Measurements from ENCODE around the gene RRP7A.
"Not testable (repeated sequence)": the region's sequence is repeated elsewhere in the genome, so short reads cannot be mapped to it uniquely, and the experiment has no call there.

The RRP7A gene

DNA sequence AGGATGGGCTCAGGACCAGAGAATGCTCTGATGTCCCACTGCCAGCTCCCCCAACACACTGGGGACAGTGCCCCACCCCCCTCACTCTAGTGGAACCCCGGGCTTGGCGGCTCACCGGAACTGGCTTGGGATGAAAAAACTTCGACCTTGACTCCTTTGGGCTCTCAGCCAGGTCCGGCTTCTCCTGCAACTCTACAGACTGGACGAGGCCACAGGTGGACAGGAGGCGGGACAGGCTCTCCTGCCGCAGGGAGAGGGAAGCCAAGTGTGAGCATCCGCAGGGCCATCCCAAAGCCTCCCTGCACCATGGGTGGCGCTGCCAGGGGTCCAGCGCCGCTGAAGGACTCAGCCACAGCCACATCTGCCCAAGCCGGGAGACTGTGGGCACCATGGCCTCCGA is 3.7 kb downstream of the RRP7A start:
- Histone ChIP-seq H3K27me3 (ENCODE audit: insufficient read depth, low read length) (no peaks in the 10 kb centered on the region), H3K4me1 (ENCODE audit: control insufficient read depth, insufficient read depth, low read length, unreplicated experiment) (peaks cover 4% of the 10 kb centered on the region), H2AFZ (ENCODE audit: low read length, unreplicated experiment) (no peak overlapping the region), H3K4me3 (ENCODE audit: low read depth, low read length) (no peak overlapping the region), H3K36me3 (ENCODE audit: insufficient read depth, low read length) (no peaks in the 10 kb centered on the region), H3K27ac (ENCODE audit: low read depth, low read length) (no peak overlapping the region), H3K79me2 (ENCODE audit: control insufficient read depth, insufficient read depth, low read length, unreplicated experiment) (peaks cover 9% of the 10 kb centered on the region)

DNA sequence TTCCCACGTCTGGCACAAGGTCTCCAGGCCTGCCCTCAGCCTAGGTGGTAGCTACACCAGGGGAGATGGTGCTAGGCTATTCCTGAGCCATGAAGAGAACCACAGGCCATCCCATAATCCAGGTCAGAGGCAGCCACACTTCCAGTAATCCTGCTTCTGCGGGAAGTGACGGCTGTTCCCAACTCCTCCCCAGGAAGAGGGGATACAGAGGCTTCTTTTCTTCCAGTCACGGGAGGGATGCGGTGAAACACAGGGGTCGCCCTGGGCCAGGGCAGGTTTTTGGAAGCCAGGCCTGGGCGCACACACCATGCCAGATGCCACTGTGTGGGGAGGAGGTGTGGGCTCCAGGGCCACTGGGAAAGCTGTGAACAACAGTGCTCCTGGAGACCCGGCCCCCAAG is 4.3 kb downstream of the RRP7A start:
- H3K36me3 ChIP-seq (ENCODE audit: insufficient read depth, low read length); H3K4me1 ChIP-seq (ENCODE audit: control insufficient read depth, insufficient read depth, low read length, unreplicated experiment): not testable (repeated sequence)

DNA sequence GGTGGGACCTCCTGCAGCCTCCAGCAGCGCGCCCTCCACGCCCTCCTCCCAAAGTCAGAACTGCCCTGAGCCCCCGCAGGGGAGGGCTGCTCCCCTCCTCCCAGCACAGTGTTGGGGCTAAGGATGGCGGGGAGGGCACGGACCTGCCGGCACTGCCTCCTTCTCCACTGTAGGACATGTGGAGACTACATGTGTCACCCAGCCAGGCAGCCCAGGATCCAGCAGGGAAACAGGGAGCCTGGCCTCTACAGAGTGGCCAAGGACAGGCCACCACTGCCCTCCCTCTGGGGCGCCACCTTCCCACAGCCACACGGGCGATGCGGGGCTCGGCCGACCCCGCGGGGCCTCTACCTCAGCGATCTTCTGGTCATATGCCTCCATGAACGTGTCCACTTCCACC is 5.3 kb downstream of the RRP7A start:
- H3K36me3 ChIP-seq (ENCODE audit: insufficient read depth, low read length); H3K4me1 ChIP-seq (ENCODE audit: control insufficient read depth, insufficient read depth, low read length, unreplicated experiment); H3K79me2 ChIP-seq (ENCODE audit: control insufficient read depth, insufficient read depth, low read length, unreplicated experiment); H3K4me3 ChIP-seq (ENCODE audit: low read depth, low read length); H3K27ac ChIP-seq (ENCODE audit: low read depth, low read length); H2AFZ ChIP-seq (ENCODE audit: low read length, unreplicated experiment); H3K27me3 ChIP-seq (ENCODE audit: insufficient read depth, low read length): not testable (repeated sequence)

More for the DNA sequence above, 4.3 kb downstream of the RRP7A start:
- not testable (repeated sequence) for H3K4me3 ChIP-seq (ENCODE audit: low read depth, low read length); H3K79me2 ChIP-seq (ENCODE audit: control insufficient read depth, insufficient read depth, low read length, unreplicated experiment); H2AFZ ChIP-seq (ENCODE audit: low read length, unreplicated experiment); H3K27ac ChIP-seq (ENCODE audit: low read depth, low read length); H3K27me3 ChIP-seq (ENCODE audit: insufficient read depth, low read length)

DNA sequence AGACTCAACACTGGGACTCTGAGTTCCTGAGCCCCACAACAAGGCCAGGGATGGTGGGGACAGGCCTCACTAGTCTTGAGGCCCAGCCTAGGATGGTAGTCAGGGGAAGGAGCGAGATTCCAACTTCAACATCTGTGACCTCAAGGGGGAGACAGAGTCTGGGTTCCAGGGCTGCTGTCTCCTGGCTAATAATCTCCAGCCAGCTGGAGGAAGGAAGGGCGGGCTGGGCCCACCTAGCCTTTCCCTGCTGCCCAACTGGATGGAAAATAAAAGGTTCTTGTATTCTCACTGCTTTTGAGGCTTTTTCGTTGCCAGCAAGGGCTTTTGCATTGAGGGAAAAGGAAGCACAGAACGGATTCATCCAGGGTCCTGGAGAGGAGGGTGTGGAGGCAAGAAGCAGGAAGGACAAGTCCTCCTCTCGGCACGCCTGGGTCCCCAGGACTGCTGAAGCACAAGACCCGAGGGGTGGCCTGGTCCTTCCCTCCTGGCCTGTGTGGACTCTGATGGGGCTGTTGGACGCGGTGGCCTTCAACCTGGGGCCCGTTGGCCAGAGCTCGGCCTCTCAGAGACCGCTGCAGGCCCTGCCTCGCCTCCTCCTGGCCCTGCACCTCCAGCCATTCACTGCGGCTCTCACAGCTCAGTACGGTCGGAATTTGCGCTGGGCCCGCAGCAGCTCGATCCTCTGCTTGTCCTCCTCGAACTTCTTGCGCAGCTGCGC is 7.2 kb downstream of the RRP7A start:
- not testable (repeated sequence) for H2AFZ ChIP-seq (ENCODE audit: low read length, unreplicated experiment); H3K36me3 ChIP-seq (ENCODE audit: insufficient read depth, low read length); H3K4me1 ChIP-seq (ENCODE audit: control insufficient read depth, insufficient read depth, low read length, unreplicated experiment); H3K27ac ChIP-seq (ENCODE audit: low read depth, low read length); H3K4me3 ChIP-seq (ENCODE audit: low read depth, low read length); H3K79me2 ChIP-seq (ENCODE audit: control insufficient read depth, insufficient read depth, low read length, unreplicated experiment); H3K27me3 ChIP-seq (ENCODE audit: insufficient read depth, low read length)

- Histone ChIP-seq H3K4me1 (ENCODE audit: control insufficient read depth, insufficient read depth, low read length, unreplicated experiment) (no peaks in the 10 kb centered on the region), H3K36me3 (ENCODE audit: insufficient read depth, low read length) (no peaks in the 10 kb centered on the region), H3K79me2 (ENCODE audit: control insufficient read depth, insufficient read depth, low read length, unreplicated experiment) (no peaks in the 10 kb centered on the region), H2AFZ (ENCODE audit: low read length, unreplicated experiment) (no peak overlapping the region), H3K4me3 (ENCODE audit: low read depth, low read length) (no peak overlapping the region), H3K27me3 (ENCODE audit: insufficient read depth, low read length) (no peaks in the 10 kb centered on the region), H3K27ac (ENCODE audit: low read depth, low read length) (no peak overlapping the region)
Observed at GRCh38 chr22:42511401-42511891, 8.2 kb downstream of the RRP7A start.

DNA sequence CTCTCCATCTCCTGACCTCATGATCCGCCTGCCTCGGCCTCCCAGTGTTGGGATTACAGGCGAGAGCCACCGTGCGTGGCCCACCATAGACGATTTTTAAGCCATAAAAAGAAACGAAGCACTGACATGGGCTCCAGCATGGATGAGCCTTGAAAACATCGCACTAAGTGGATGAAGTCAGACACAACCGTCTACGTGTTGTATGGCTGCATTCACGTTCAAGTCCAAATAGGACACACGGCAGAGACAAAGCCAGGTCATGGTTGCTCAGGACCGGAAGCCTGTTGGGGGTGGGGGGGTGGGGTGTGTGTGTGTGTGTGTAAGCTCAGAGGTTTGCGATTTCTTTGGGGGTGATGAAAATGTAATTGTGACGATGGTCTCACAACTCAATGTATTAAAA is 10.0 kb downstream of the RRP7A start:
- Histone ChIP-seq H3K79me2 (ENCODE audit: control insufficient read depth, insufficient read depth, low read length, unreplicated experiment) (no peaks in the 10 kb centered on the region), H3K27me3 (ENCODE audit: insufficient read depth, low read length) (no peaks in the 10 kb centered on the region), H2AFZ (ENCODE audit: low read length, unreplicated experiment) (no peak overlapping the region), H3K4me3 (ENCODE audit: low read depth, low read length) (no peak overlapping the region), H3K27ac (ENCODE audit: low read depth, low read length) (no peak overlapping the region), H3K36me3 (ENCODE audit: insufficient read depth, low read length) (no peaks in the 10 kb centered on the region), H3K4me1 (ENCODE audit: control insufficient read depth, insufficient read depth, low read length, unreplicated experiment) (no peaks in the 10 kb centered on the region)

- H3K36me3 ChIP-seq (ENCODE audit: insufficient read depth, low read length); H3K27ac ChIP-seq (ENCODE audit: low read depth, low read length); H3K4me1 ChIP-seq (ENCODE audit: control insufficient read depth, insufficient read depth, low read length, unreplicated experiment); H3K79me2 ChIP-seq (ENCODE audit: control insufficient read depth, insufficient read depth, low read length, unreplicated experiment); H2AFZ ChIP-seq (ENCODE audit: low read length, unreplicated experiment); H3K27me3 ChIP-seq (ENCODE audit: insufficient read depth, low read length); H3K4me3 ChIP-seq (ENCODE audit: low read depth, low read length): not testable (repeated sequence)
Observed at GRCh38 chr22:42508975-42509364, 10.6 kb downstream of the RRP7A start.

DNA sequence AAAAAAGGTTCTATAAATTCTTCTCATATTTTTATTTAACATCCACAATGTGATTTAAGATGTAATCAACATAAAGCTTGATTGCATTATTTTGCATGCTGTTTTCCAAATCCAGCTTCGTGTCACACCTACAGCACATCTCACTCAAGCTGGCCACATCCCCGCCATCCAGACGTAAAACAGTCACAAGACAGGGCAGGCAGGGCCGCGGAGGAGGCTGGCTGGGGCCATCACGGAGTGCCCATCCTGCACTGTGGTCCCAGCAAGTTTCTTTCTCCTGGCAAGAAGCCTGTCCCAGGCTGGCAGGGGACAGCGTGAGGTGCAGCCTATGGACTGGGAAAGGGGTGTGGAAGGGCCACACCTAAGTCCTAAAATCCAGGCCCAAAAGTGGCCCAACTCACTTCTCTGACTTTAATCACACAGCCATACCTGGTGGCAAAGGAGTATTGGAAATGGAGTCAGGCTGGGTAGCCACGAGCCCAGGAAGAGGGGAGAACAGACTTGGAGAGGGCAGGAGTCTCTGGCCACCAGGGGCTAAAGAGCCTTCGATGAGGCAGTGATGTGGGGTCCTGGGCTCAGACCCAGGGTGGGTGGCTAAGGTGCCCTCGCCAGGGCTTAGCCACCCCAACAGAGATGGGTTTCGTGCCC is 11.1 kb downstream of the RRP7A start:
- H3K4me1 ChIP-seq (ENCODE audit: control insufficient read depth, insufficient read depth, low read length, unreplicated experiment); H3K79me2 ChIP-seq (ENCODE audit: control insufficient read depth, insufficient read depth, low read length, unreplicated experiment); H3K27me3 ChIP-seq (ENCODE audit: insufficient read depth, low read length); H3K36me3 ChIP-seq (ENCODE audit: insufficient read depth, low read length); H2AFZ ChIP-seq (ENCODE audit: low read length, unreplicated experiment); H3K27ac ChIP-seq (ENCODE audit: low read depth, low read length); H3K4me3 ChIP-seq (ENCODE audit: low read depth, low read length): not testable (repeated sequence)

DNA sequence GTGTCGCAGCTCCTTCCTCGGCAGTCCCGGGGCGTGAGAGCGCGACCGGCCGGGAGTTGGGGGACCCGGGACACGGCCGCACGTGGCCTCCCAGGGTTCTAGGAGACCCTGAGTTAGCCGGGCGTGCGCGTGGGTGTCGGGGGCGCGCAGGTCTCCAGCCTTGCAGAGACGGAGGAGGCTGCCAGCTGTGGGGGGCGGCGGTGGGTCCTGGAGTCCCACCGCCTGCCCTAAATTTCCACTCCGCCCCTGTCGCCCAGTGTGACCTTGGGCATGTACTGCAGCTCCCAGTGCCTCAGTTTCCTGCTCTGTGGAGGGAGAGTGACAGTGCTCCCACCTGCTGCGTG is 18.8 kb downstream of the RRP7A start:
- H3K36me3 ChIP-seq (ENCODE audit: insufficient read depth, low read length) = no peaks in the 10 kb centered on the region

GRCh38 chr22:42500161-42500835 is 19.3 kb downstream of the RRP7A start:
- Histone ChIP-seq H3K27ac (ENCODE audit: low read depth, low read length) (no peak overlapping the region), H3K4me3 (ENCODE audit: low read depth, low read length) (peak overlapping the region; percentile 56; the same call in 1 of the 2 replicates), H2AFZ (ENCODE audit: low read length, unreplicated experiment) (no peak overlapping the region)

More for the DNA sequence above, 18.8 kb downstream of the RRP7A start:
- H3K27me3 ChIP-seq (ENCODE audit: insufficient read depth, low read length) = no peaks in the 10 kb centered on the region
- peak overlapping the region; percentile 56; the same call in 1 of the 2 replicates for H3K4me3 ChIP-seq (ENCODE audit: low read depth, low read length)
- H3K4me1 ChIP-seq (ENCODE audit: control insufficient read depth, insufficient read depth, low read length, unreplicated experiment) = no peaks in the 10 kb centered on the region
- H2AFZ ChIP-seq (ENCODE audit: low read length, unreplicated experiment) = no peak overlapping the region
- H3K27ac ChIP-seq (ENCODE audit: low read depth, low read length) = no peak overlapping the region
- H3K79me2 ChIP-seq (ENCODE audit: control insufficient read depth, insufficient read depth, low read length, unreplicated experiment) = no peaks in the 10 kb centered on the region

DNA sequence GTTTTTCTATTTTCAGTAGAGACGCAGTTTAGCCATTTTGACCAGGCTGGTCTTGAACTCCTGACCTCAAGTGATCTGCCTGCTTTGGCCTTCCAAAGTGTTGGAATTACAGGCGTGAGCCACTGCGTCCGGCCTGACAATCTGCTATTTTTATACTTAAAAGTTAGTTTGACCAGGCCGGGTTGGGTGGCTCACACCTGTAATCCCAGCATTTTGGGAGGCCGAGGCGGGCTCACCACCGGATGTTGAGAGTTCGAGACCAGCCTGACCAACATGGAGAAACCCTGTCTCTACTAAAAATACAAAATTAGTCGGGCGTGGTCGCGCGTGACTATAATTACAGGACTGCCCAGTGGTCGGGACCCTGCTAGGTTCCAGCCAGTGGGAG is 19.8 kb downstream of the RRP7A start:
- H3K27ac ChIP-seq (ENCODE audit: low read depth, low read length); H3K4me3 ChIP-seq (ENCODE audit: low read depth, low read length); H2AFZ ChIP-seq (ENCODE audit: low read length, unreplicated experiment): not testable (repeated sequence)

More at GRCh38 chr22:42500161-42500835, 19.3 kb downstream of the RRP7A start:
- no peaks in the 10 kb centered on the region for H3K27me3 ChIP-seq (ENCODE audit: insufficient read depth, low read length)
- no peaks in the 10 kb centered on the region for H3K36me3 ChIP-seq (ENCODE audit: insufficient read depth, low read length)
- H3K79me2 ChIP-seq (ENCODE audit: control insufficient read depth, insufficient read depth, low read length, unreplicated experiment) = no peaks in the 10 kb centered on the region
- H3K4me1 ChIP-seq (ENCODE audit: control insufficient read depth, insufficient read depth, low read length, unreplicated experiment) = no peaks in the 10 kb centered on the region

More for the DNA sequence above, 19.8 kb downstream of the RRP7A start:
- H3K79me2 ChIP-seq (ENCODE audit: control insufficient read depth, insufficient read depth, low read length, unreplicated experiment); H3K4me1 ChIP-seq (ENCODE audit: control insufficient read depth, insufficient read depth, low read length, unreplicated experiment); H3K36me3 ChIP-seq (ENCODE audit: insufficient read depth, low read length); H3K27me3 ChIP-seq (ENCODE audit: insufficient read depth, low read length): not testable (repeated sequence)
